ENCODE data around the gene RASSF10. TPM values are rescaled to one million over a fixed set of nuclear protein-coding genes. Genes with fewer than 3 reads are reported as not detected.

RASSF10 gene
- total RNA-seq, 1 donor from 2014 or later: 2.9 TPM

GRCh38 chr11:13009921-13010748 is 1.0 kb downstream of the RASSF10 start:
- H3K79me2 ChIP-seq (ENCODE audit: low read depth): peaks cover 7% of the 10 kb centered on the region
- H3K9ac ChIP-seq: no peak overlapping the region
- H2AFZ ChIP-seq (replicated peaks): peak overlapping the region; percentile 86
- DNase-seq (ENCODE audit: low spot score): peak; percentile 83
- H3K36me3 Mint-ChIP-seq: no peaks in the 10 kb centered on the region
- peak overlapping the region; percentile 54 for H3K4me3 ChIP-seq
- peaks cover 11% of the 10 kb centered on the region for H3K9me3 Mint-ChIP-seq
- no peak overlapping the region for H3K27ac ChIP-seq
- H3K4me2 ChIP-seq: peak overlapping the region; percentile 92
- H3K4me1 Mint-ChIP-seq: peaks cover 50% of the 10 kb centered on the region
- no peaks in the 10 kb centered on the region for H3K36me3 ChIP-seq
- peaks cover 52% of the 10 kb centered on the region for H3F3A ChIP-seq (ENCODE audit: low read depth)
- H3K27ac Mint-ChIP-seq: no peak overlapping the region
- TF ChIP-seq EZH2 (IDR thresholded peaks at IDR 0.05) (peak; percentile 93), EZH2phosphoT487 (IDR thresholded peaks at IDR 0.05) (peak; percentile 76)
- TF ChIP-seq, protein P1, sequence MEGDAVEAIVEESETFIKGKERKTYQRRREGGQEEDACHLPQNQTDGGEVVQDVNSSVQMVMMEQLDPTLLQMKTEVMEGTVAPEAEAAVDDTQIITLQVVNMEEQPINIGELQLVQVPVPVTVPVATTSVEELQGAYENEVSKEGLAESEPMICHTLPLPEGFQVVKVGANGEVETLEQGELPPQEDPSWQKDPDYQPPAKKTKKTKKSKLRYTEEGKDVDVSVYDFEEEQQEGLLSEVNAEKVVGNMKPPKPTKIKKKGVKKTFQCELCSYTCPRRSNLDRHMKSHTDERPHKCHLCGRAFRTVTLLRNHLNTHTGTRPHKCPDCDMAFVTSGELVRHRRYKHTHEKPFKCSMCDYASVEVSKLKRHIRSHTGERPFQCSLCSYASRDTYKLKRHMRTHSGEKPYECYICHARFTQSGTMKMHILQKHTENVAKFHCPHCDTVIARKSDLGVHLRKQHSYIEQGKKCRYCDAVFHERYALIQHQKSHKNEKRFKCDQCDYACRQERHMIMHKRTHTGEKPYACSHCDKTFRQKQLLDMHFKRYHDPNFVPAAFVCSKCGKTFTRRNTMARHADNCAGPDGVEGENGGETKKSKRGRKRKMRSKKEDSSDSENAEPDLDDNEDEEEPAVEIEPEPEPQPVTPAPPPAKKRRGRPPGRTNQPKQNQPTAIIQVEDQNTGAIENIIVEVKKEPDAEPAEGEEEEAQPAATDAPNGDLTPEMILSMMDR (IDR thresholded peaks at IDR 0.05): peak; percentile 17
- peaks cover 69% of the 10 kb centered on the region for H3K27me3 ChIP-seq
- peaks cover 24% of the 10 kb centered on the region for H4K20me1 ChIP-seq (ENCODE audit: low read depth)
- H3K9me3 ChIP-seq (ENCODE audit: low read depth): no peaks in the 10 kb centered on the region
- peaks cover 54% of the 10 kb centered on the region for H3K4me1 ChIP-seq
- H3K27me3 Mint-ChIP-seq (ENCODE audit: insufficient read depth, low read depth): peaks cover 17% of the 10 kb centered on the region
- H3K4me3 Mint-ChIP-seq: peak overlapping the region; percentile 90

GRCh38 chr11:13010749-13011465 is 1.8 kb downstream of the RASSF10 start:
- H3K9me3 Mint-ChIP-seq: peaks cover 7% of the 10 kb centered on the region
- Histone ChIP-seq H3F3A (ENCODE audit: low read depth) (peaks cover 52% of the 10 kb centered on the region), H3K4me2 (peak overlapping the region; percentile 92), H3K9ac (no peak overlapping the region), H2AFZ (replicated peaks) (peak overlapping the region; percentile 86), H3K4me1 (peaks cover 54% of the 10 kb centered on the region), H3K27me3 (peaks cover 61% of the 10 kb centered on the region), H3K79me2 (ENCODE audit: low read depth) (peaks cover 7% of the 10 kb centered on the region), H4K20me1 (ENCODE audit: low read depth) (peaks cover 24% of the 10 kb centered on the region), H3K9me3 (ENCODE audit: low read depth) (no peaks in the 10 kb centered on the region), H3K4me3 (peak overlapping the region; percentile 54), H3K36me3 (no peaks in the 10 kb centered on the region), H3K27ac (no peak overlapping the region)
- no peak overlapping the region for H3K27ac Mint-ChIP-seq
- no peaks in the 10 kb centered on the region for H3K36me3 Mint-ChIP-seq
- DNase-seq (ENCODE audit: low spot score): peak; percentile 74
- peak overlapping the region; percentile 90 for H3K4me3 Mint-ChIP-seq
- H3K27me3 Mint-ChIP-seq (ENCODE audit: insufficient read depth, low read depth): peaks cover 17% of the 10 kb centered on the region
- peaks cover 48% of the 10 kb centered on the region for H3K4me1 Mint-ChIP-seq
- TF ChIP-seq EZH2 (IDR thresholded peaks at IDR 0.05): peak; percentile 61
- TF ChIP-seq EZH2phosphoT487 (IDR thresholded peaks at IDR 0.05): no peak
- TF ChIP-seq, protein P1 (IDR thresholded peaks at IDR 0.05): no peak

DNA sequence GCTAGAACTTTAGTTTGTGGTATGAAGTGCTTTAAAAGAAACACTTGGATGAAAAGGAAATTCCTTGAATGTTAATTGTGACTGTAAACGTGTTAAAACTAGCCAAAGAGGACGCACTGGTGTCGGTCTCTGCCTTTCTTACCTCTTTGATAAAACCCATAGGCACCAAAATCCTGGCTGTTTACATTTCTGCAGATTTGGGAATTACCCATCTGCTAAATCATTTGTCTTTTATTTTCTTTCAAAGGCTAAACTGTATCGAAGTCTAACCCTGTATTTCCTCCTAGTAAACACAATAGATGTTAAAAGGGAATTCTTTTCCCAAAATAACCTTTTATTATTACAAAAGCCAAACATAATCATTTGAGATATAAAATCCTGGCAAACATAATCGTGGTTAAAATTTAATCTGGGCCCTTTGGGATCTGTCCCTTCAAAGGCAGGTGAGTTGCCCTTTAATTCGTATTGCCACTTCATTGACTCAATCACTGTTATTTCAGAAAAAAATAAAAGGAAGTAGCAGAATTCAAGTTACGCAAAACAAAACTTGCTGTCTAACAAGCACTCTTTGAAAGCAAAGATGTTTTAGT is 2.4 kb downstream of the RASSF10 start:
- H3K4me3 Mint-ChIP-seq: peak overlapping the region; percentile 90
- H3K27ac Mint-ChIP-seq: no peak overlapping the region
- no peak overlapping the region for H2AFZ ChIP-seq (replicated peaks)
- H3K27ac ChIP-seq: no peak overlapping the region
- no peaks in the 10 kb centered on the region for H3K36me3 Mint-ChIP-seq
- peak overlapping the region; percentile 92 for H3K4me2 ChIP-seq
- H3K27me3 Mint-ChIP-seq (ENCODE audit: insufficient read depth, low read depth): peaks cover 17% of the 10 kb centered on the region
- TF ChIP-seq EZH2 (IDR thresholded peaks at IDR 0.05) (no peak), EZH2phosphoT487 (IDR thresholded peaks at IDR 0.05) (no peak)
- TF ChIP-seq, protein P1 (IDR thresholded peaks at IDR 0.05): no peak
- no peaks in the 10 kb centered on the region for H3K36me3 ChIP-seq
- peaks cover 24% of the 10 kb centered on the region for H4K20me1 ChIP-seq (ENCODE audit: low read depth)
- no peak for DNase-seq (ENCODE audit: low spot score)
- no peak overlapping the region for H3K9ac ChIP-seq
- H3K4me1 Mint-ChIP-seq: peaks cover 48% of the 10 kb centered on the region
- H3K9me3 ChIP-seq (ENCODE audit: low read depth): no peaks in the 10 kb centered on the region
- H3K4me3 ChIP-seq: peak overlapping the region; percentile 54
- peaks cover 52% of the 10 kb centered on the region for H3F3A ChIP-seq (ENCODE audit: low read depth)
- peaks cover 2% of the 10 kb centered on the region for H3K9me3 Mint-ChIP-seq
- H3K27me3 ChIP-seq: peaks cover 55% of the 10 kb centered on the region
- peaks cover 54% of the 10 kb centered on the region for H3K4me1 ChIP-seq
- H3K79me2 ChIP-seq (ENCODE audit: low read depth): peaks cover 7% of the 10 kb centered on the region

Data from neural progenitor cell (in vitro differentiated cells).